AG04449 (cell line): Measurements from ENCODE around the gene IL37.
A peak's percentile ranks its signal among the peaks of the same experiment; 100 is the strongest.

Experiments used
- CTCF ChIA-PET: fragments of 350-600 bp; formaldehyde crosslinking; extraction: SDS; loops from one replicate; lab custom pipeline; 2021; ENCODE audit warnings: antibody characterized with exemption; lab: Yijun Ruan, JAX
- POLR2A ChIA-PET: fragments of 400-600, 350-600 bp; formaldehyde crosslinking; extraction: SDS; loops from one replicate; lab custom pipeline; 2020; ENCODE audit warnings: antibody characterized with exemption, inconsistent platforms; lab: Yijun Ruan, JAX
- DNase-seq: peaks from one replicate; pipeline ENCODE4 v3.0.0-alpha.2; 2010; ENCODE audit warnings: low read depth, low spot score
- H3K4me3 ChIP-seq: 2 replicates; pipeline ENCODE4 v1.5.1; 2011; ENCODE audit warnings: low read depth, mild to moderate bottlenecking, control low read depth, low read length
- CTCF ChIP-seq: IDR thresholded peaks from one replicate; pipeline ENCODE4 v1.5.1; 2011; ENCODE audit warnings: mild to moderate bottlenecking, moderate library complexity, low read length, control low read depth, inconsistent platforms; ENCODE audit not compliant: insufficient read depth; ENCODE audit errors: missing control alignments

Gene IL37

GRCh38 chr2:112880091-112880531 lies 30.9 kb upstream of the IL37 start:
- POLR2A ChIA-PET = no interaction called here
- no peak for DNase-seq
- H3K4me3 ChIP-seq = no peak overlapping the region
- CTCF ChIA-PET = interaction anchor here (1.1 to 2.2 kb wide), 3 partner anchors 62 to 131 kb away, joined by 3 to 12 read pairs (median 3); no protein-coding TSS in a partner anchor
- TF ChIP-seq CTCF = no peak

GRCh38 chr2:112880696-112881095 lies 30.3 kb upstream of the IL37 start:
- no peak for DNase-seq
- no peak overlapping the region for H3K4me3 ChIP-seq
- ChIA-PET CTCF (interaction anchor here (2.2 kb wide), 1 partner anchor 132 kb away, joined by 12 read pairs; no protein-coding TSS in a partner anchor), POLR2A (no interaction called here)
- no peak for TF ChIP-seq CTCF

- POLR2A ChIA-PET = no interaction called here
- peak; percentile 31 for DNase-seq
- CTCF ChIA-PET = interaction anchor here (3.0 kb wide), 1 partner anchor 132 kb away, joined by 22 read pairs; no protein-coding TSS in a partner anchor
- TF ChIP-seq CTCF = no peak
- H3K4me3 ChIP-seq = no peak overlapping the region
These were observed 29.6 kb upstream of the IL37 start for GRCh38 chr2:112881217-112881985.

GRCh38 chr2:112883669-112884068 lies 27.3 kb upstream of the IL37 start:
- TF ChIP-seq CTCF = no peak
- DNase-seq = no peak
- CTCF ChIA-PET = interaction anchor here (2.1 to 3.0 kb wide), 2 partner anchors 59 to 134 kb away, joined by 9 to 22 read pairs; no protein-coding TSS in a partner anchor
- no peak overlapping the region for H3K4me3 ChIP-seq
- POLR2A ChIA-PET = no interaction called here

GRCh38 chr2:112884869-112885505 lies 26.0 kb upstream of the IL37 start:
- H3K4me3 ChIP-seq = no peak overlapping the region
- ChIA-PET CTCF (interaction anchor here (0.7 to 3.8 kb wide), 22 partner anchors 10 to 300 kb away, joined by 3 to 60 read pairs (median 4); partner anchors contain the start of gene CHCHD5), POLR2A (no interaction called here)
- no peak for DNase-seq
- TF ChIP-seq CTCF = peak; percentile 51

GRCh38 chr2:112885506-112885902 lies 25.5 kb upstream of the IL37 start:
- no peak overlapping the region for H3K4me3 ChIP-seq
- POLR2A ChIA-PET = no interaction called here
- CTCF ChIA-PET = interaction anchor here (0.7 to 3.8 kb wide), 22 partner anchors 11 to 301 kb away, joined by 3 to 60 read pairs (median 4); partner anchors contain the start of gene CHCHD5
- no peak for DNase-seq
- TF ChIP-seq CTCF = no peak
